ENCODE data around the gene NIPA2.
A peak's percentile ranks its signal among the peaks of the same experiment; 100 is the strongest.

Gene NIPA2

GRCh38 chr15:22880068-22880980, 41.9 kb downstream of the NIPA2 start:
- Mint-ChIP-seq H3K4me3 (no peak overlapping the region), H3K27ac (no peak overlapping the region), H3K27me3 (no peaks in the 10 kb centered on the region), H3K4me1 (no peaks in the 10 kb centered on the region), H3K9me3 (no peaks in the 10 kb centered on the region), H3K36me3 (peaks cover 61% of the 10 kb centered on the region)
- no peak for ATAC-seq

GRCh38 chr15:22880981-22881738, 42.7 kb downstream of the NIPA2 start:
- H3K4me1 Mint-ChIP-seq = no peaks in the 10 kb centered on the region
- no peak overlapping the region for H3K4me3 Mint-ChIP-seq
- no peaks in the 10 kb centered on the region for H3K27me3 Mint-ChIP-seq
- H3K27ac Mint-ChIP-seq = no peak overlapping the region
- H3K36me3 Mint-ChIP-seq = peaks cover 58% of the 10 kb centered on the region
- ATAC-seq = no peak
- no peaks in the 10 kb centered on the region for H3K9me3 Mint-ChIP-seq

- H3K4me1 Mint-ChIP-seq = no peaks in the 10 kb centered on the region
- no peaks in the 10 kb centered on the region for H3K9me3 Mint-ChIP-seq
- no peaks in the 10 kb centered on the region for H3K27me3 Mint-ChIP-seq
- H3K36me3 Mint-ChIP-seq = peaks cover 53% of the 10 kb centered on the region
- peak overlapping the region; percentile 10 for H3K27ac Mint-ChIP-seq
- no peak for ATAC-seq
- H3K4me3 Mint-ChIP-seq = no peak overlapping the region
Observed at GRCh38 chr15:22881739-22882440, 43.4 kb downstream of the NIPA2 start.

GRCh38 chr15:22883196-22883595, 44.7 kb downstream of the NIPA2 start:
- no peaks in the 10 kb centered on the region for H3K4me1 Mint-ChIP-seq
- H3K27me3 Mint-ChIP-seq = no peaks in the 10 kb centered on the region
- H3K27ac Mint-ChIP-seq = no peak overlapping the region
- H3K9me3 Mint-ChIP-seq = no peaks in the 10 kb centered on the region
- H3K4me3 Mint-ChIP-seq = no peak overlapping the region
- ATAC-seq = no peak
- H3K36me3 Mint-ChIP-seq = peaks cover 47% of the 10 kb centered on the region

GRCh38 chr15:22884344-22884743, 45.9 kb downstream of the NIPA2 start:
- Mint-ChIP-seq H3K4me1 (no peaks in the 10 kb centered on the region), H3K27me3 (no peaks in the 10 kb centered on the region), H3K4me3 (no peak overlapping the region), H3K9me3 (no peaks in the 10 kb centered on the region), H3K36me3 (peaks cover 37% of the 10 kb centered on the region), H3K27ac (no peak overlapping the region)
- ATAC-seq = no peak

GRCh38 chr15:22885120-22885519, 46.7 kb downstream of the NIPA2 start:
- Mint-ChIP-seq H3K4me1 (no peaks in the 10 kb centered on the region), H3K36me3 (peaks cover 41% of the 10 kb centered on the region), H3K4me3 (no peak overlapping the region), H3K27me3 (no peaks in the 10 kb centered on the region), H3K9me3 (no peaks in the 10 kb centered on the region), H3K27ac (no peak overlapping the region)
- ATAC-seq = no peak

- no peak overlapping the region for H3K4me3 Mint-ChIP-seq
- no peaks in the 10 kb centered on the region for H3K27me3 Mint-ChIP-seq
- no peaks in the 10 kb centered on the region for H3K9me3 Mint-ChIP-seq
- H3K4me1 Mint-ChIP-seq = no peaks in the 10 kb centered on the region
- H3K27ac Mint-ChIP-seq = no peak overlapping the region
- ATAC-seq = no peak
- peaks cover 30% of the 10 kb centered on the region for H3K36me3 Mint-ChIP-seq
Observed at GRCh38 chr15:22887157-22887951, 48.9 kb downstream of the NIPA2 start.

- no peak for ATAC-seq
- no peak overlapping the region for H3K27ac Mint-ChIP-seq
- no peaks in the 10 kb centered on the region for H3K4me1 Mint-ChIP-seq
- H3K36me3 Mint-ChIP-seq = peaks cover 37% of the 10 kb centered on the region
- no peak overlapping the region for H3K4me3 Mint-ChIP-seq
- H3K9me3 Mint-ChIP-seq = no peaks in the 10 kb centered on the region
- H3K27me3 Mint-ChIP-seq = no peaks in the 10 kb centered on the region
Observed at GRCh38 chr15:22888120-22888859, 49.8 kb downstream of the NIPA2 start.

- Mint-ChIP-seq H3K9me3 (no peaks in the 10 kb centered on the region), H3K4me3 (no peak overlapping the region), H3K36me3 (peaks cover 37% of the 10 kb centered on the region), H3K27me3 (no peaks in the 10 kb centered on the region), H3K27ac (peak overlapping the region; percentile 39), H3K4me1 (no peaks in the 10 kb centered on the region)
- ATAC-seq = no peak
Observed at GRCh38 chr15:22889146-22889818, 50.8 kb downstream of the NIPA2 start.

- no peak overlapping the region for H3K27ac Mint-ChIP-seq
- no peaks in the 10 kb centered on the region for H3K4me1 Mint-ChIP-seq
- H3K36me3 Mint-ChIP-seq = peaks cover 37% of the 10 kb centered on the region
- ATAC-seq = no peak
- no peak overlapping the region for H3K4me3 Mint-ChIP-seq
- no peaks in the 10 kb centered on the region for H3K27me3 Mint-ChIP-seq
- no peaks in the 10 kb centered on the region for H3K9me3 Mint-ChIP-seq
Observed at GRCh38 chr15:22890296-22890695, 51.8 kb downstream of the NIPA2 start.

GRCh38 chr15:22891426-22892210, 53.2 kb downstream of the NIPA2 start:
- Mint-ChIP-seq H3K9me3 (no peaks in the 10 kb centered on the region), H3K4me1 (no peaks in the 10 kb centered on the region), H3K4me3 (no peak overlapping the region), H3K27me3 (no peaks in the 10 kb centered on the region), H3K27ac (no peak overlapping the region), H3K36me3 (peaks cover 39% of the 10 kb centered on the region)
- no peak for ATAC-seq

- H3K4me3 Mint-ChIP-seq = no peak overlapping the region
- H3K4me1 Mint-ChIP-seq = no peaks in the 10 kb centered on the region
- H3K27ac Mint-ChIP-seq = no peak overlapping the region
- no peaks in the 10 kb centered on the region for H3K9me3 Mint-ChIP-seq
- ATAC-seq = no peak
- H3K36me3 Mint-ChIP-seq = peaks cover 45% of the 10 kb centered on the region
- no peaks in the 10 kb centered on the region for H3K27me3 Mint-ChIP-seq
Observed at GRCh38 chr15:22892333-22892732, 53.9 kb downstream of the NIPA2 start.

- Mint-ChIP-seq H3K36me3 (peaks cover 39% of the 10 kb centered on the region), H3K4me1 (no peaks in the 10 kb centered on the region), H3K27me3 (no peaks in the 10 kb centered on the region), H3K4me3 (no peak overlapping the region), H3K9me3 (no peaks in the 10 kb centered on the region), H3K27ac (no peak overlapping the region)
- ATAC-seq = no peak
Observed at GRCh38 chr15:22893081-22893480, 54.6 kb downstream of the NIPA2 start.

All from stimulated activated memory B cell treated with anti-CD40 and anti-IgM and Interleukin-4, amounts not matched to agents 10 μg/mL and 1 μg/mL and 100 μg/mL, for 72 hours (primary cell).